ENCODE data around the gene RNF11. TPM values are rescaled to one million over a fixed set of nuclear protein-coding genes. Genes with fewer than 3 reads are reported as not detected.

RNF11 gene
- total RNA-seq, 1 donor from 2014 or later, result 15.3 TPM

DNA sequence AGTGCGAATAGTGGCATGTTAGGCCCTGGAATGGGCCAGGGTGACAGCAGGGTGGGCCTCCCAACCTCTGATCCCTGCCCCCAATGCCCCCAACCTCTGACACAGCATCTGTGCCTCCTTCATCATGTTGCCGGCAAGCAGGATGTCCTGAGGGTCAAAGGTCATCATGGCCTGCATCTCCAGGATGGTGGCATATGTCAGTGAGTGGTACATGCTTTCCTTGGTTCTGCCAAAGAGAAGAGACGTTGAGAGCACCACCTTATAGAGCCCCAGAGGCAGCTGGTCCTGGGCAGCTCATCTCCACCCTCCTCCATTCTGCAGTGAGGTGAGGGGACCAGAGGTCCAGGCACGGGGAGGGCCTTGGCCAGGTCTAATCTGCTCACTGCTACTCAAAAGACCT lies 76.6 kb downstream of the RNF11 start:
- H3K9me3 Mint-ChIP-seq, result no peaks in the 10 kb centered on the region
- intact Hi-C loops (cut with micrococcal nuclease), result no loop called here
- TF ChIP-seq, protein P1, sequence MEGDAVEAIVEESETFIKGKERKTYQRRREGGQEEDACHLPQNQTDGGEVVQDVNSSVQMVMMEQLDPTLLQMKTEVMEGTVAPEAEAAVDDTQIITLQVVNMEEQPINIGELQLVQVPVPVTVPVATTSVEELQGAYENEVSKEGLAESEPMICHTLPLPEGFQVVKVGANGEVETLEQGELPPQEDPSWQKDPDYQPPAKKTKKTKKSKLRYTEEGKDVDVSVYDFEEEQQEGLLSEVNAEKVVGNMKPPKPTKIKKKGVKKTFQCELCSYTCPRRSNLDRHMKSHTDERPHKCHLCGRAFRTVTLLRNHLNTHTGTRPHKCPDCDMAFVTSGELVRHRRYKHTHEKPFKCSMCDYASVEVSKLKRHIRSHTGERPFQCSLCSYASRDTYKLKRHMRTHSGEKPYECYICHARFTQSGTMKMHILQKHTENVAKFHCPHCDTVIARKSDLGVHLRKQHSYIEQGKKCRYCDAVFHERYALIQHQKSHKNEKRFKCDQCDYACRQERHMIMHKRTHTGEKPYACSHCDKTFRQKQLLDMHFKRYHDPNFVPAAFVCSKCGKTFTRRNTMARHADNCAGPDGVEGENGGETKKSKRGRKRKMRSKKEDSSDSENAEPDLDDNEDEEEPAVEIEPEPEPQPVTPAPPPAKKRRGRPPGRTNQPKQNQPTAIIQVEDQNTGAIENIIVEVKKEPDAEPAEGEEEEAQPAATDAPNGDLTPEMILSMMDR (IDR thresholded peaks at IDR 0.05), result no peak
- H3K27me3 Mint-ChIP-seq, result no peaks in the 10 kb centered on the region
- no peak overlapping the region for H3K4me3 Mint-ChIP-seq
- ChIA-PET POLR2A (no interaction called here), CTCF (no interaction called here)
- no peak for ATAC-seq (ENCODE audit: low read depth)
- DNase-seq, result no peak
- H3K36me3 Mint-ChIP-seq (ENCODE audit: low read depth), result no peaks in the 10 kb centered on the region
- peaks cover 14% of the 10 kb centered on the region for H3K4me1 Mint-ChIP-seq
- H3K27ac Mint-ChIP-seq, result no peak overlapping the region

DNA sequence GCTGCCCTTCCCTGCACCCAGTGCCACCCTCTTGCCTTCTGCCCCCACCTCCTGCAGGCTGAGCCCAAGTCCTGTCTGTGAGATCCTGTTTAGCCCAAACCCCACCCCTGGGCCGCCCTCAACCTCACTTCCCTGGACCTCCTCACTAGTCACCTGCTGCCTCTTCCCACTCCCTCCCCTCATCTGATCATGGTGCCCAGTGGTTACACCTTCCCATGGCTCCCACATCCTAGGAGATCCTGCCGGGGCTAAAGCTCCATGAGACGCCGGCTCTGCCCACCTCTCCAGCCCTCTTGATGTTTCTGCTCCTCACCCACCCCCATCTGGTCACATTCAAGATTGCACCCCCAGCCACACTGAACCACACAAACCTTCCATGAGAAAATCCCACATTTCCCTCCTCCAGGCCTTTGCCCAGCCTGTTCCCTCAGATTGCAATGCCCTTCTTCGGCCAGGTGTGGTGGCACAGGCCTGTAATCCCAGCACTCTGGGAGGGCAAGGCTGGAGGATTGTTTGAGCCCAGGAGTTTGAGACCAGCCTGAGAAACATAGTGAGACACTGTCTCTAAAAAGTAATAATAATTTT lies 77.3 kb downstream of the RNF11 start:
- DNase-seq (no peak), ATAC-seq (ENCODE audit: low read depth) (no peak)
- no peaks in the 10 kb centered on the region for H3K9me3 Mint-ChIP-seq
- H3K27me3 Mint-ChIP-seq, result no peaks in the 10 kb centered on the region
- intact Hi-C loops (cut with micrococcal nuclease), result no loop called here
- H3K27ac Mint-ChIP-seq, result no peak overlapping the region
- no peaks in the 10 kb centered on the region for H3K36me3 Mint-ChIP-seq (ENCODE audit: low read depth)
- TF ChIP-seq, protein P1 (IDR thresholded peaks at IDR 0.05), result no peak
- CTCF ChIA-PET, result interaction anchor here (1.1 kb wide), 1 partner anchor 16 kb away, joined by 3 read pairs; no protein-coding TSS in a partner anchor
- POLR2A ChIA-PET, result no interaction called here
- peaks cover 14% of the 10 kb centered on the region for H3K4me1 Mint-ChIP-seq
- H3K4me3 Mint-ChIP-seq, result no peak overlapping the region

DNA sequence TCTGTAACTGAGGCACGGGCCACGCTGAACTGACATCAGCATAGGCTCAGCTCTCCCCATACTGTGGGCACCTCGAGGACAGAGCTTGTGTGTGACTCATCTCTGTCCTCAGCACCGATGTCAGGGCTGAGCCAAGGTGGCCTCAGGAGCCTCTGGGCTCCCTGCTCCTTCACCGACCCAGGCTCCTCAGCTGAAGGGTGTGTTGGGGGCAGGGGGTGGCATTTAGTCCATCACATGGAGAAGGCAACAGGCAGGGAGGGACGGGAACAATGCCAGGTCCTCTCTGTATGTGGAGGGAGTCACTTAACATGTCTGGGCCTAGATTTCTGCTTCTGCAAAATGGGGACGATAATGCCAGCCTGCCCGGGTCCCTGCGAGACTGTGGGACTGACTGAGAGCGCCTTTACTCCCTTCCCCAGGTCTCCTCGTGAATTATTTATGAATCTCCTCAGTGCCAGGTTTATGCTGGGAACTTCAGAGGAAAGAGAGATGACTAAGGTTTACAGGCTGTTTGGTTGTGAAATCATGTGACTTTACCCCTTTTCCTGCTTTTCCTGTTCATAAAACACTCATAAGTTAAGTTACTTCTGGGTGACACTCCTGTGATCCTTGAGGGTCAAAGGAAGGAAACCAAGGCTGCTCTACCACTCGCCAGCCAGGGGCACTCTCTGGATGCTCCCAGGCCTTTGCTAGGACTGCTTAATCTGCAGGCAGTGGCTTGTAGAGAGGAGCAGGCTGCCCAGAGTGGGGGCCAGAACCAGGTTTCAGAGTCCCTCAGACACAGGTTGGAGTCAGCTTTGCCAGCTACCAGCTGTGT lies 78.1 kb downstream of the RNF11 start:
- peaks cover 14% of the 10 kb centered on the region for H3K4me1 Mint-ChIP-seq
- ATAC-seq (ENCODE audit: low read depth), result no peak
- TF ChIP-seq, protein P1 (IDR thresholded peaks at IDR 0.05), result no peak

DNA sequence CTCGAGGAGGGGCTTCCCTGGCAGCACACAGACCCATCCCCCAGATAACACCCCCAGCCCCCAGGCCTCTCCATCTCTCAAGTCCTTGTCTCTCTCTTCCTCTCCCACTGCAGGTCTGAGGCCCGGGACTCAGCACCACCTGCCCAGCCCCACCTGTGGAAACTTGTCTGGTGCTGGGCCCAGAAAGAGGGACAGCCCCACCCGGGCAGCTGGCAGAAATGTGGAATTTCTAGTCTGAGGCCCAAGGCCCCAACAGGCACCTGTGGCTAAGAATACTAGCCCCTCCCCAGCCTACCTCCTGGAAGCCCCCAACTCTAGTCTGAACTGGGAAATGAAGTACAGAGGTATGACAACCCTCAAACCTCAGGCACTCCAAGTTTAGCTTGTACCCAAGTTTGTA lies 78.9 kb downstream of the RNF11 start:
- no peaks in the 10 kb centered on the region for H3K27me3 Mint-ChIP-seq
- DNase-seq (no peak), ATAC-seq (ENCODE audit: low read depth) (no peak)
- TF ChIP-seq, protein P1 (IDR thresholded peaks at IDR 0.05), result no peak
- peaks cover 14% of the 10 kb centered on the region for H3K4me1 Mint-ChIP-seq
- H3K36me3 Mint-ChIP-seq (ENCODE audit: low read depth), result no peaks in the 10 kb centered on the region
- ChIA-PET POLR2A (no interaction called here), CTCF (interaction anchor here (0.6 kb wide), 1 partner anchor 877 kb away, joined by 3 read pairs; no protein-coding TSS in a partner anchor)
- no peak overlapping the region for H3K27ac Mint-ChIP-seq
- intact Hi-C loops (cut with micrococcal nuclease), result no loop called here
- no peak overlapping the region for H3K4me3 Mint-ChIP-seq
- no peaks in the 10 kb centered on the region for H3K9me3 Mint-ChIP-seq

More for the DNA sequence above, 78.1 kb downstream of the RNF11 start:
- DNase-seq, result no peak
- H3K27me3 Mint-ChIP-seq, result no peaks in the 10 kb centered on the region
- intact Hi-C loops (cut with micrococcal nuclease), result no loop called here
- no peaks in the 10 kb centered on the region for H3K9me3 Mint-ChIP-seq
- no peak overlapping the region for H3K4me3 Mint-ChIP-seq
- POLR2A ChIA-PET, result no interaction called here
- H3K36me3 Mint-ChIP-seq (ENCODE audit: low read depth), result no peaks in the 10 kb centered on the region
- CTCF ChIA-PET, result interaction anchor here (1.1 kb wide), 1 partner anchor 17 kb away, joined by 3 read pairs; no protein-coding TSS in a partner anchor
- H3K27ac Mint-ChIP-seq, result no peak overlapping the region

DNA sequence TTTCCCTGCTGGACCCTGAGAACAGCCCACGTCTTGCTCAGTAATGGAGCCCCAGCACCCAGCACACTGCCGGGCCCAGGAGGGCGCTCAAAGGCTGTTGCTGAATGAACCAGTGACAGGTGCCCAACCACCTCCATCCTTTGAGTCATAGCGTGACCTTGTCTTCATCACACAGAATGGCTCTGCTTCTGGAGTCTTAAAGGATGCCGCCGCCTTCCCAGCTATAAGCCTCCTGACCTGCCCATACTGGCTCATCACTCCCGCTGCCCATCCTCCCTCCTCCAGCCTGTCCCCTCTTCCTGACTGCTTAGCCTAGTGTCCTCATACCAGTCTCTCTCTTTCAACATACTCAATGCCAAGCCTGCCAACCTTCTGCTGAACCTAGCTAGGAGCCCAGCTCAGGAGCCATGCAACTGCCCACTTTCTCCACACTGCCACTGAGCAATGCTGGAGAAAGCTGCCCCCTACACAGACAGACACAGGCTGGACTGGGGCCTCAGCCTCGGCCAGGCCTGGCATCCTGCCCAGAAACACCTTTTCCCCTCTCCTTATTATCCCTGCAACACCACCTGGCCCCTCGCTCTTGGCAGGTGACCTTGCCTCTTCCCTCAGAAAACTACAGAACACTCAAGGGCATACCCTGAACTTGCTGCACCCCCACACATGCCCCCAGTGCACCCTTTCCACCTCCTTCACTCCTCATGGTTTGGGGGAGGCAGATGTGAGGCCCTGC lies 80.2 kb downstream of the RNF11 start:
- Mint-ChIP-seq H3K4me1 (peaks cover 4% of the 10 kb centered on the region), H3K36me3 (ENCODE audit: low read depth) (no peaks in the 10 kb centered on the region), H3K27ac (no peak overlapping the region), H3K4me3 (no peak overlapping the region), H3K27me3 (no peaks in the 10 kb centered on the region), H3K9me3 (no peaks in the 10 kb centered on the region)
- TF ChIP-seq, protein P1 (IDR thresholded peaks at IDR 0.05), result no peak
- CTCF ChIA-PET, result no interaction called here
- POLR2A ChIA-PET, result no interaction called here
- ATAC-seq (ENCODE audit: low read depth) (no peak), DNase-seq (no peak)
- intact Hi-C loops (cut with micrococcal nuclease), result no loop called here
